SK-N-MC (cell line): ENCODE data around the gene DNAH6.
A peak's percentile ranks its signal among the peaks of the same experiment; 100 is the strongest.
"Not testable (repeated sequence)": the region's sequence is repeated elsewhere in the genome, so short reads cannot be mapped to it uniquely, and the experiment has no call there.

Experiments
- DNase-seq: peaks from one replicate; pipeline ENCODE4 v3.0.0-alpha.2; 2011; ENCODE audit warnings: low read depth, low spot score
- H3K27ac ChIP-seq: fragments of 200-600 bp; sonication (generic); 2 replicates; pipeline ENCODE4 v1.5.1; 2016; ENCODE audit warnings: mixed run types
- H3K36me3 ChIP-seq: fragments of 200-600 bp; sonication (generic); 2 replicates; pipeline ENCODE4 v1.6.1; 2017; ENCODE audit warnings: antibody characterized with exemption, low read length, mixed read lengths; ENCODE audit not compliant: insufficient read depth
- H3K4me3 ChIP-seq: fragments of 200-600 bp; sonication (generic); 2 replicates; pipeline ENCODE4 v1.5.1; 2016
- H3K9ac ChIP-seq: fragments of 200-600 bp; sonication (generic); 2 replicates; pipeline ENCODE4 v1.8.0; 2017; ENCODE audit warnings: mixed run types, mixed read lengths; ENCODE audit not compliant: insufficient read length
- H3K9me3 ChIP-seq: fragments of 200-600 bp; sonication (generic); 2 replicates; pipeline ENCODE4 v1.6.1; 2017; ENCODE audit warnings: low read depth, mild to moderate bottlenecking, antibody characterized with exemption, low read length, moderate library complexity, mixed read lengths
- EZH2 ChIP-seq: fragments of 200-600 bp; sonication (generic); IDR thresholded peaks from one replicate; pipeline ENCODE4 v1.6.1; 2017; ENCODE audit warnings: antibody characterized with exemption
- FOXP2 ChIP-seq: optimal IDR thresholded peaks from 2 replicates; pipeline ENCODE3; 2011; ENCODE audit warnings: mild to moderate bottlenecking, moderate library complexity; ENCODE audit not compliant: insufficient read depth; ENCODE audit errors: extremely low read length, control extremely low read depth
- POLR2AphosphoS5 ChIP-seq: IDR thresholded peaks from 2 replicates; pipeline ENCODE4 v1.6.1; 2012; ENCODE audit warnings: mild to moderate bottlenecking, low read depth, low read length, borderline replicate concordance

The DNAH6 gene, protein sequence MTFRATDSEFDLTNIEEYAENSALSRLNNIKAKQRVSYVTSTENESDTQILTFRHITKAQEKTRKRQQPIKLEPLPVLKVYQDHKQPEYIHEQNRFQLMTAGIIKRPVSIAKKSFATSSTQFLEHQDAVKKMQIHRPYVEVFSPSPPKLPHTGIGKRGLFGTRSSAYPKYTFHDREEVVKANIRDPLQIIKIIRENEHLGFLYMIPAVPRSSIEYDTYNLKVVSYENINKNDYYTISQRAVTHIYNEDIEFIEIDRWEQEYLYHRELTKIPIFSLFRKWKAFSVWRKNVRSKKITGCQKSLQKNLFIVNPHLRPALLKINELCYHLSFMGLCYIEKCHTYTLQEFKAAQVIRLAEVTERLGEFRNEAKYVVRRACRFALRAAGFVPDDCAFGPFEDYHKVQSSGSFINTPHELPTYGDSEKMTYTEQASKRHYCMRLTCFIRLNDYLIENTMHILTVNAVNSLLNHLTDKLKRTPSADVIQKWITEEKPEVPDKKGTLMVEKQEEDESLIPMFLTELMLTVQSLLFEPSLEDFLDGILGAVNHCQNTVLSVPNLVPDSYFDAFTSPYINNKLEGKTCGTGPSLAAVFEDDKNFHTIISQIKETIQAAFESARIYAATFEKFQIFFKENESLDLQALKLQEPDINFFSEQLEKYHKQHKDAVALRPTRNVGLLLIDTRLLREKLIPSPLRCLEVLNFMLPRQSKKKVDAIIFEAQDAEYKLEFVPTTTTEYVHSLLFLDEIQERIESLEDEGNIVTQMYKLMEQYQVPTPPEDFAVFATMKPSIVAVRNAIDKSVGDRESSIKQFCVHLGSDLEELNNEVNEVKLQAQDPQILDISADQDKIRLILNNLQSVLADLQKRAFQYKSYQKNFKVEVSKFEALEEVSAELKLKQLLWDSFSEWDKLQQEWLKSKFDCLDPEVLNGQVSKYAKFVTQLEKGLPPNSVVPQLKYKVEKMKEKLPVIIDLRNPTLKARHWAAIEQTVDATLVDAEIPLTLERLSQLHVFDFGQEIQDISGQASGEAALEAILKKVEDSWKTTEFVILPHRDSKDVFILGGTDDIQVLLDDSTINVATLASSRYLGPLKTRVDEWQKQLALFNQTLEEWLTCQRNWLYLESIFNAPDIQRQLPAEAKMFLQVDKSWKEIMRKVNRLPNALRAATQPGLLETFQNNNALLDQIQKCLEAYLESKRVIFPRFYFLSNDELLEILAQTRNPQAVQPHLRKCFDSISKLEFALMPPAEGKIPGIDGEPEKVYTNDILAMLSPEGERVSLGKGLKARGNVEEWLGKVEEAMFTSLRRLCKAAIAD (N-terminal part only)

DNA sequence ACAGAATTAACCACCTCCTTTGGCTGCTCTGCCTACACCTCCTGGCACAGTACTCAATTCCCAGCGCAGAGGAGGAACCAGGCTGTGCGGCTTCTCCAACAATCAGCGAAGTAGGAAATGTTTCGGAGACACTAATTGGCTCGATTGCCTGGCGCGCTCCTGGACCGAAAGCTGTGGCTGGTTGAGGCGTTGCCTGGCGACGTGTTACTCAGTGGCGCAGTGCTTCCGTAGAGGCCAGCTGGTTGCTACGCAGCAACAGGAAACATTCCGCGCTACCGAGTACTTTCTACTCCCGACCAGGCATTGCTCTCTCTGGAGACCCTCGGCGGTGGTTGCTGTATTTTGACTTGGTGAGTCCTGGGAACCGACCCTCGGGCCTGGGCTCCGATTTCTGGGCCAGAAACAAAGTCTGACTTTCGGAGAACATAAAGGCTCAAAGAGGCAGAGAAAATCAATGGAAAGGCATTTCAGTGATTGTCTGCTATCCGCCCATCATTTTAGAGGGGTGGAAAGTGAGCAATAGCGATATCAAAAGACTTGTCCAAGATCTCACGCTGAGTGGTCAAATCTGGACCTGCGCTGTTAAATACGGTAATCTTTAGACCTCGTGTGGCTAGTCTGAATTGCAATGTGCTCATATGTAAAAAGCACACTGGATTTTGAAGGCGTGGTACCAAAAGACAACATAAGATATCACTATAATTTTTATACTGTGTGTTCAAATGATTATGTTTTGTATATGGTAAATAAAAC, at the start of gene DNAH6:
Gene DNAH6, plus strand, starts transcription at position 265 of the 753 bp plus-strand sequence. CDS start 1,329 bp downstream, outside the sequence.
- Histone ChIP-seq H3K4me3 (peak within 1 kb of the TSS; percentile 75), H3K36me3 (no peaks in the 10 kb centered on the region), H3K9ac (no peak within 1 kb of the TSS), H3K27ac (no peak within 1 kb of the TSS), H3K9me3 (no peaks in the 10 kb centered on the region)
- DNase-seq = peak; percentile 61
- no peak for TF ChIP-seq POLR2AphosphoS5
- TF ChIP-seq FOXP2 = peak; percentile 58

DNA sequence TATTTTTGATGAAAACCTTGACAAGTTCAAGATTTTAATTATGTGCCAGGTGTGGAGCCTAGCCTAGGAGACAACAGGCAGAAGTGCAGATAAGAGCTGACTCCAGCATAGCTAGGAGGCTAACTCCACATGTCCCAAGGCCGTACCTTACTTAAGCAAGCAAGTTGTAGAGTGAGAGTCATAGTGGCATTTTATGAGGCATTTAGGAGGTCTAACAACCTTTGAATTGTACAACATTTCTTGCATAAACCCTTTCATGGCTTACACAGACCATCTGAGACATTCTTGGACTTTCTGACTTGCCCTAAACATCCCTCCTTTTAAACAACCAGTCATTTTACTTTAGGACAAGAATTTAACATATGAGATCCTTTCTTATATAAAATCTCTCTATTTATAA, 48.9 kb upstream of the DNAH6 start:
- H3K9me3 ChIP-seq = peaks cover 9% of the 10 kb centered on the region
- no peak overlapping the region for H3K27ac ChIP-seq
- H3K9ac ChIP-seq = no peak overlapping the region
- DNase-seq = no peak
- H3K36me3 ChIP-seq = no peaks in the 10 kb centered on the region
- no peak overlapping the region for H3K4me3 ChIP-seq
- TF ChIP-seq POLR2AphosphoS5 = no peak
- TF ChIP-seq FOXP2 = no peak
- no peak for TF ChIP-seq EZH2

DNA sequence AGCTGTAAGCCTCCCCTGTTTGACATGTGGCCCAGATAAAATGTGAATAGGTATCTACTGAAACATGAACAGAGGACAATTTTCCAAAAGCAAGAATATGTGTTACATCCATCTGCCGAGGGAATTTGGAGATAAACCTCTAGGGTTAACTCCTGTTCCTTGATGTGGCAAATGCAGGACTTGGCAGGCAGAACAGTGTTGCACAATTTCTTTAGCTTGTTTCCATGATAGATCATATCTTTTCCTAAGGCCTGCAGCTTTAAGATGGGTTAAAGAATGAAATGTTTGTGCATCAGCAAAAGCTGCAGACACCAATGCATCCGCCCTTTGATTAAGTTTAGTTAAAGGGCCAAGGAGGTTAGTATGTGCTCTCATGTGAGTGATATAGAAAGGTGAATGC, 43.9 kb upstream of the DNAH6 start:
- not testable (repeated sequence) for H3K9ac ChIP-seq, H3K27ac ChIP-seq, H3K4me3 ChIP-seq, H3K9me3 ChIP-seq, H3K36me3 ChIP-seq
- peak; percentile 39 for DNase-seq

DNA sequence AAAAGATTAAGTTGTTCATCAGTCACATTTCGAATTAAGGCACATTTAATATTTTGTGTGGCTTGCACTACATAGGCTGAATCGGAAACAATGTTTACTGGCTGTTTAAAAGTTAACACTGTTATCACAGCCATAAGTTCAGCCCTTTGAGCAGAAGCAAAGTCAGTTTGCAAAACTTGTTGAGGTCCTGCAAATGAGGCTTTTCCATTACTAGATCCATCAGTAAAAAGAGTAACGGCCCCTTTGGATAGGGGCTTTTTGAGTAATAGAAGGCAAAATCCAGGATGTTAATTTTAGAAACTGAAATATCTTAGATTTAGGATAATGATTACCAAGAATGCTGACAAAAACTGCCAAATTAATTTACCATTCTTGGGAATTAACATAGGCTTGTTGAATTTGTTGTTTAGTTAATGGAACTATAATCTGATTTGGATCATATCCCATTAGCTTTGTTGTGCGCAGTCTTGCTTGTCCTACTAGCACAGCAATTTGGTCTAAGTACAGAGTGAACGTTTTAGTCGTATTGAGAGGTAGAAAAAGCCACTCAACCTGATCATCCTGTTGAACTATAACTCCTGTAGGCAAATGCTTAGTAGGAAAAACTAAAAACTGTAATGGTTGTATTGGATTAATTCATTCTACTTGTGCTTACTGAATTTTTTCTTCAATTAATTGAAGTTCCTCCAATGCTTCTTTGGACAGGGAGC, 43.3 kb upstream of the DNAH6 start:
- TF ChIP-seq FOXP2 (no peak), POLR2AphosphoS5 (no peak), EZH2 (no peak)
- Histone ChIP-seq H3K27ac (peak overlapping the region; percentile 46; the same call in 1 of the 2 replicates), H3K9ac (no peak overlapping the region), H3K36me3 (no peaks in the 10 kb centered on the region), H3K4me3 (no peak overlapping the region), H3K9me3 (no peaks in the 10 kb centered on the region)
- DNase-seq = no peak

DNA sequence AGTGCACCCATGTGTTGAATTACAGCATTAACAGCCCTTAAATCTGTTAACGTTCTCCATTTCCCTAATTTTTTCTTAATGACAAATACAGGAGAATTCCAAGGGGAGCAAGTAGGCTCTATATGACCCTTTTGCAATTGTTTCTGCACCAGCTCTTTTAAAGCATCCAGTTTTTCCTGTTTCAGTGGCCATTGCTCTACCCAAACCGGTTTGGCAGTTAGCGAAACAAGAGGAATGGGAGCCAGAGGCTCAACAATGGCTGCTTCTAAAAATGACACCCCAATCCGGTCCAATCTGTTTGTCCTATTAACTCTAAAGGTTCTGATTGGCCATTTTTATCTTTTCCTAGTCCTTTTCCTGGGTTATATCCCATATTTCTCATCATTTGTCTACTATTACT, 42.1 kb upstream of the DNAH6 start:
- H3K4me3 ChIP-seq = no peak overlapping the region
- H3K36me3 ChIP-seq = no peaks in the 10 kb centered on the region
- no peak overlapping the region for H3K27ac ChIP-seq
- no peak overlapping the region for H3K9ac ChIP-seq
- no peaks in the 10 kb centered on the region for H3K9me3 ChIP-seq
- no peak for TF ChIP-seq EZH2
- TF ChIP-seq FOXP2 = no peak
- no peak for TF ChIP-seq POLR2AphosphoS5
- DNase-seq = no peak

DNA sequence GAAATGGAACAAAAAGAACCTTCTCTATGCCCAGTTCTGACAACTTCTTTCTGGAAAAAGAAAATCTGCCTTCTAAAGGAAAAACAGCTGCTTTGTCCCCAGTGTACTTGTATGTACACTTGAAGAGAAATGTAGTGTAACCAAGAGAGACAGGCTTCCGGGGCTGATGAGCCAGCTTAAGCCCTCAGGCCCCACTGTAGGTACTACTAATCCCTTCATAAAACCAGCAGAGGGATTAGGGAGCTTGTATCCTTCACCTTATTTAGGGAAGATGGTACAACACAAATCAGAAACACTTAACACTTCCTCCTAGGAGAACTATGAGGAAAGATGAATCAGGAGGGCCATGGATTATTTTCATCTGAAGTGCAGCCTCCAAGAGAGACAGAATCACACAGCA, 38.4 kb upstream of the DNAH6 start:
- Histone ChIP-seq H3K9me3 (no peaks in the 10 kb centered on the region), H3K4me3 (no peak overlapping the region; the same call in 1 of the 2 replicates), H3K9ac (no peak overlapping the region), H3K36me3 (no peaks in the 10 kb centered on the region), H3K27ac (peak overlapping the region; percentile 26; the same call in 1 of the 2 replicates)
- DNase-seq = no peak
- TF ChIP-seq POLR2AphosphoS5 (no peak), EZH2 (no peak), FOXP2 (no peak)

DNA sequence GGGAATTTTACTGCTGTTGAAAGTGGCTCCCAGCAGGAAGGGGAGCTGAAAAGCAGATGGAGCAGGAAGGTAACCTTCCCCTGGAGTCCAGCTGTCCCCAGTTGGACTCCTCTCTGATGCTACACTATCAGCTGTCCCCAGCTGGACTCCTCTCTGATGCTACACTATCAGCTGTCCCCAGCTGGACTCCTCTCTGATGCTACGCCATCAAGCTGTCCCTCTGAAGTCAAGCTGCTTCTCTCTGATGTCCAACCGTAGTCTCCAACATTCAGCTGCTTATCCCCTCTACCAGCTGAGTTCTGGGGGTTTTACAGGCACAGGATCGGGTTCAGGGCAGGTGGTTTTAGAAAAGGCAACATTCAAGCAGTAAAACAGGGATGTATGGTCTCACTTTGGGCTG, 37.4 kb upstream of the DNAH6 start:
- Histone ChIP-seq H3K36me3 (no peaks in the 10 kb centered on the region), H3K9me3 (no peaks in the 10 kb centered on the region), H3K27ac (no peak overlapping the region), H3K9ac (no peak overlapping the region), H3K4me3 (no peak overlapping the region)
- TF ChIP-seq POLR2AphosphoS5 (no peak), EZH2 (no peak), FOXP2 (no peak)
- no peak for DNase-seq
